GM19452 (cell line): Measurements from ENCODE around the gene GEMIN5.

Source experiments
- ATAC-seq: cut with Tn5 transposase; IDR thresholded peaks from one replicate; pipeline ENCODE4 v1.9.1; 2021; ENCODE audit not compliant: unreplicated experiment

GEMIN5 gene

DNA sequence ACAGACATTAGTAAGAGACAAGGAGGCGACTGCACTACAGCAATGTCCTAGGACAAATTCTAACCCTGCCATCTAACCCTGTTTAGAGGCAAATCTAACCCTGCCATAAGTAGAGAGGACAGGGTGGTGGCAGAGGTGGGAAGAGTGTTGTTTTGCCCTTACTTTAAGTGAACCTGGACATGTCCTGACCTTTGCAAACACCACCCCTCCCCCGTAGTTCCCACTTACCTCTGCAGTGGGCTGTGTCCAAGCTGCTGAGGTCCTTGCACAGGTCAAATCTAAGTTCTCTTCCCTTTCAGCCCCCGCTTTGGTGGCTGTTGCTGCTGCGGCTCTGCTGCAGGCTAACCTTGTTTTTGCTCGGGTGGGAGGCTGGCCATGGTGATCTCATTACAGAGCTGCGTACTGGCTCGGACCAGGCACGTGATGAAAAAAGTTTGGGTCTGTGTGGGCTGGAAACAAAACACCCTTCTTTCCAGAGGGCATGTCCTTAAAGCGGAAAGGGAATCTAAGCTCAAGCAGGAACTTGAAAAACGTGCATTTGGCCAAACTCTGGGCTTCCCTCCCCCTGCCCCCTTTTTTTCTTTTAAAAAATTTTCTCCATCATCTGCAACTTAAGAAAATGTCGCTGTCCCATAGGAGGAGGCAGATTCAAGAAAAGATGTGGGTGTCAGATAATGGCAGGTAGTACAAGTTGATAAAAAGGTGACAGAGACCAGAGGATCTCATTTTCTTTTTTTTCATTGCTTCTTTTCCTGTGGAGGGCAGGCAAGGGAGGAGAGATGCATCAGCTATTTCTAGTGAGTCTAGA is 87.6 kb downstream of the GEMIN5 start, which contains the start of gene FAXDC2:
Gene FAXDC2, minus strand, starts transcription at position 349 of the 808 bp plus-strand sequence. CDS start 12,425 bp downstream, outside the sequence.
- no peak for ATAC-seq

DNA sequence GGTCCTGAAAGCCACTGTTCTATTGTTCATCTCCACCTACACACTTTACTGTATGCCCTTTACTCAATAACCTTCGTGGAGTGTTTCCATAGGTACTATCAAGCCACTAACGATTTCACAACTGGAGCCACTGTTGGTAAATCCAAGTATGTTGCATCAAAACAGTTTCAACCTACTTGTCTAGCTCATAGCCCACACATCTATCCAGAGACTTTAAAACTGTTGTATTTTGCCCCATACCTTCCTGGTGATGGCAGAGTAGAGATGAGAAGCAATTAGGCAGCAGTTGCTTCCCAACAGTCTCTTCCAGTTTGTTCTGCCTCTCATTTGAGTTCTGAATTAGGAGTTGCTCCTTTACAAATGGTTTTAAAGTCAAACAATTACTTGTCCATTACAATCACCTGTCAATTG is 88.2 kb downstream of the GEMIN5 start:
- no peak for ATAC-seq

- no peak for ATAC-seq
Measured at GRCh38 chr5:154849264-154849785, 88.7 kb downstream of the GEMIN5 start.

GRCh38 chr5:154844809-154845208 is 93.2 kb downstream of the GEMIN5 start:
- no peak for ATAC-seq

- no peak for ATAC-seq
Measured at GRCh38 chr5:154842689-154843530, 95.1 kb downstream of the GEMIN5 start.

DNA sequence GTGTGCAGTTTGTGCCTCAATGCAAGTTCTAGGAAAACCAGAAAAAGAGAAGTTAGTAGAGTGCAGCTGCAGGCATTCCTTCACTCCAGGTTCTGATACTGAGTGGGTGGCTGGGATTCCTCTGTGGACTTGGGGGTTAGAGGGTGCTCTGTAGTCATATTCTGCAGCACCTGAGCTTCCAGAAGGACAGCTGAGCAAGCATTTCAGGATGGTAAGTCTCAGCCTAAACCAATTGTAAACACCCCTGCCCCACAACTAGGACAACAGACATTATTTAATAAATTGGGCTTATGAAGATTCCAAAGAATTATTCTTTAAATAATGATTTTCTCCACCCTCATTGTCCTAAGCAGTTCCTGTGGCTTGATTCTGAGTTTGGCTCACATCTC is 96.7 kb downstream of the GEMIN5 start:
- ATAC-seq, result no peak

DNA sequence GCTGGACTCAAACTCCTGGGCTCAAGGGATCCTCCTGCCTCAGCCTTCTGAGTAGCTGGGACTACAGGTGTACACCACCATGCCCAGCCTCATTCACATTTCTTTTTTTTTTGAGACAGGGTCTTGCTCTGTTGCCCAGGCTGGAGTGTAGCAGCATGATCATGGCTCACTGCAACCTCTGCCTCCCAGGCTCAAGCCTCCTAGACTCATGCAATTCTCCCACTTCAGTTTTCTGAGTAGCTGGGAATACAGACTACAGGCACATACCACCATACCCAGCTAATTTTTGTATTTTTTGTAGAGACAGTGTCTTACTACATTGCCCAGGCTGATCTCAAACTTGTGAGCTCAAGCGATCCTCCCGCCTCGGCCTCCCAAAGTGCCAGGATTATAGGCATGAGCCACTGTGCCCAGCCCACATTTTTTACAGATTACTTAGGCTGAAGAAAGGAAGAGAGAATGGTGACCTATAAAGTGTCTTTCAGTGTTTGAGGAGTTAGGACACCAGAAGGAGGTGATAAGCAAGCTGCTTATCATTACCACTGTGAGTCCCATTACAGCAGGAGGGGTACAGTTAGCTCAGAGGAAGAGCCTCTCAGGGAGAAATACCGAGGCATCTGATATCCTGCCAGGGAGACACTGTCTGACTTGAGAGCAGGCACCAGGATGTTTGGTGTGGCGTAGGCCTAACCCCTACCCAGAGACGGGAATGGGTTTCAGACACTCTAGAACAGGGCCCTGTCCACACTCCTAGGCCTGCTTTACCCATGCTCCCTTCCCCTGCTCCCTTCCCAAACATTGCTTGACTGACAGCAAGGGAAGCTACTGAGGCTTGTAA is 97.4 kb downstream of the GEMIN5 start:
- ATAC-seq, result no peak
